Measurements from ENCODE around the gene GALNT17.

DNA sequence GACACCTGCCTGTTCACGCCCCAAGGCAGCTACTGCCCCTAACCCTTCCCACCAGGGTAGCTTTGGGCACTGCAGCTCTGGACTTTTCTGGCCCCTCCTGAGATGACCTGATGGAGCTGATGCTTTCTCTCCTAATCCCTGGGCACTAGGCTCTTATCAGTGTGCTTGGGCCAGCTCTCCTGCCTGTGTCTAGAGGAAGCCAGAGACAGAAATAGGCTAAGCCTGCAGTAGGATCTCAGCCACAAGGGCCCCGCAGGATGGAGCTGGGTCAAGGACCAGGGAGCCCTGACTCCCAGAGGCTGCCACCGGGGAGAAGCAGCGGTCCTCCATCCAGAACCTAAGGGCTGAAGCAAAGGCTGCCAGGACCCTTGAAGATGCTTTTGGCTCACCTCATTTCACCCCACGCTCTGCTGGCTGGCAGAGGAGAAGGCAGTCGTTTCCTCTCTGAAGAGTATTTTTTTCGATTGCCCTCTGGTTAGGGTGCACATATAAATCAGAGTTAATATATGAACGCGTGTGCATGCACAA is 580.8 kb downstream of the GALNT17 start:
- TF ChIP-seq CTCF (IDR thresholded peaks at IDR 0.05; ENCODE audit: borderline replicate concordance, extremely low read depth, low read length, poor library complexity, severe bottlenecking) = no peak
- no peak for TF ChIP-seq EZH2 (IDR thresholded peaks at IDR 0.05; ENCODE audit: borderline replicate concordance, low read depth, low read length, severe bottlenecking)

Measured in DND-41 (cell line).